ENCODE data around the gene KCP. TPM values are rescaled to one million over a fixed set of nuclear protein-coding genes. Genes with fewer than 3 reads are reported as not detected.

The KCP gene
- total and polyA plus RNA-seq, 10 of the 15 experiments (the other 5 are each of a cell fraction or from before 2014, with no cell fraction given) = 0.05 to 7.8 (median 2.5) TPM

GRCh38 chr7:128939861-128940410 lies 29.4 kb upstream of the KCP start (continued):
- TF ChIP-seq PKNOX1 (IDR thresholded peaks at IDR 0.05) = no peak; the same call in 1 of the 2 replicates
- peak; percentile 74 for TF ChIP-seq POLR2AphosphoS5 (IDR thresholded peaks at IDR 0.05; ENCODE audit: low read length)
- TF ChIP-seq CEBPZ (IDR thresholded peaks at IDR 0.05; ENCODE audit: low read depth, low read length) = no peak
- no peak for TF ChIP-seq ESRRA (IDR thresholded peaks at IDR 0.05; ENCODE audit: low read length)
- no peak for TF ChIP-seq RUNX3 (IDR thresholded peaks at IDR 0.05; ENCODE audit: low read length)
- TF ChIP-seq SP1 (IDR thresholded peaks at IDR 0.05; ENCODE audit: low read depth, low read length) = no peak
- TF ChIP-seq POU2F2 (IDR thresholded peaks at IDR 0.05; ENCODE audit: borderline replicate concordance, low read depth, low read length) = peak; percentile 8; the same call in 2 of the 3 replicates
- TF ChIP-seq ZNF384 (IDR thresholded peaks at IDR 0.05; ENCODE audit: borderline replicate concordance, low read depth, low read length) = no peak
- no peak; the same call in 1 of the 2 replicates for TF ChIP-seq NKRF (conservative IDR thresholded peaks at IDR 0.05)
- TF ChIP-seq USF2 (IDR thresholded peaks at IDR 0.05; ENCODE audit: borderline replicate concordance, low read depth, low read length) = no peak
- no peak for TF ChIP-seq ZBTB4 (CRISPR knock-in tag; IDR thresholded peaks at IDR 0.05)

Data from GM12878 (cell line).